GM18520 (cell line): Measurements from ENCODE around the gene PCDHGC3.
A peak's percentile ranks its signal among the peaks of the same experiment; 100 is the strongest.

Experiments
- ATAC-seq: cut with Tn5 transposase; IDR thresholded peaks from one replicate; pipeline ENCODE4 v1.9.1; 2021; ENCODE audit not compliant: unreplicated experiment

The PCDHGC3 gene

DNA sequence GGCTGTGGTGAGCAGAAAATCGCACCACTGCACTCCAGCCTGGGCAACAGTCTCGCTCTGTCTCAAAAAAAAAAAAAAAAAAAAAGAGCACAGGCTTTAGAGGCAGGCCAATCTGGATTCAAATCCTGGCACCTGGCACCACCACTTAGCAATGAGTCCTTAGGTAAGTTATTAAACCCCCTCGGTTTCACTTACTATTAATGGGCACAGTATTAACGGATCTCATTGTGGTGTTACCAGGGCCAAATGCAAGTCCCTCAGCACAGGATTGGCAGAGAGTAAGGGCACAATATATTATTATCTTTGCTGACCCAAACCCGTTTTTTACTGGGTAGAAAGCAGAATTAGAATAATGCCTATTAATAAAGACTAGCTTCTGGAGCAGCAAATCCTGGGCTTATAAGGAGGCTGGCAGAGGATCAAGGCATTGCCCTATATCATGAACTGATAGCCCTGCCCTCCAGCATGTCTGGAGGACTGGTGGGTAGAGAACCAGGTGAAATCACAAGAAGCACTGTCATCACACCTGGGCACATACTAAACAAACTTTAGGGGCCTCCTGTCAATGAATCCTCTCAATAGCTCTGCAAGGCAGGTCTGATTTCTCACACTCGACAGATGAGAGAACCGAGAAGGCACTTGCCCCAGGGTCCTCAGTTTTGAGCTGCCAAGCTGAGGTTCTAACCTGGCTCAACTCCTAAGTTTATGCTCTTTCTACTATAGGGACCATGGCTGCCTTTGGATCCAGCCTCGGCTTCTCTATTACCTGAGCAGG lies 30.8 kb downstream of the PCDHGC3 start:
- no peak for ATAC-seq

DNA sequence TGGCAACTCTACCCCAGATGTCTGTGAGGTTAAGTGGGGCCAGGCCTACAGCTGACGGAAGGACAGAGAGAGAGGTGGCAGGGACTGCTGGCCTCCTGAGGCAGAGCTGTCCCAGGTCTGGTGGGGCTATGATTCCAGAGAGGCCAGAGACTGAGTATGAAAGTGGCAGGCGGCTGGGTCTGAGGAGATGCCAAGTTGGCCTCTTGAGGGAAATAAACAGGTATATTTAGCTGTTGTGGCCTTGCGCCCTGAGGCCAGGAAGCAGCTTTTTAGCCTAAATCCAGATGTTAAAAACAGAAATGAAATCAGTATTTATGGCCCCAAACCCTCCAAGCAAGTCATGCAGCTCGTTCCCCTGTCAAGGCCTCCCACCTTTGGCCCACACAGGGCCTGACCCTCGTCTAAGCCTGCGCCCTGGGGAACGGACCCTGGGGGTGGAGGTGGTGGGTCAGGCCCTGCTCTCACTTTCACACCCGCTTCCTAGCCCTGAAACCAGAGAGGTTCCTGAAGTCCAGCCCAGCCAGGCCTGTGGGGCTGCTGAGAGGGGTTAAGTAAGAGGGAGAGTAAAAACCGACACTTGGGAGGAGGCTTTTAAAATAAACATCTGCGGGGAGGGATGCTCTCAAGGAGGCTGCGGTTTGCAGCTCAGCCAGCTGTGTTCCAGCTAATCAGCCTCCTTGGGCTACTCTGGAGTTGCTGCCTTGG lies 31.8 kb downstream of the PCDHGC3 start:
- no peak for ATAC-seq

DNA sequence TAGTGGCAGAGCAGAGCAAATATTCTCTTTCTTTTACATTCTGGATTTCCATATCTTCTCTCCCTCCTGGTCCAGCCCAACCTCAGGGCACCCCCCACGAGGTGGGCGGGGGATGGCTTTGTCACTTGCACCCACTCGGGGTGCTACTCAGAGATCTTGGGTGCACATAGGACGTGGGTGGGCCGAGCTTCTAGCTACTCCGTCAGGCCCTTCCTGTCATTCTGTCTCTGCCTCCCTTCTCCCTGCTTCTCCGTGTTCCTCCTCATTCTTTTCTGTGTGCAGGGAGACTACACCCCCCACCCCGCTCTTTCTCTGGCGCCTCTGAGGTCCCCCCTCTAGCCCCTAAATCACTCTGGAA lies 32.7 kb downstream of the PCDHGC3 start:
- no peak for ATAC-seq

DNA sequence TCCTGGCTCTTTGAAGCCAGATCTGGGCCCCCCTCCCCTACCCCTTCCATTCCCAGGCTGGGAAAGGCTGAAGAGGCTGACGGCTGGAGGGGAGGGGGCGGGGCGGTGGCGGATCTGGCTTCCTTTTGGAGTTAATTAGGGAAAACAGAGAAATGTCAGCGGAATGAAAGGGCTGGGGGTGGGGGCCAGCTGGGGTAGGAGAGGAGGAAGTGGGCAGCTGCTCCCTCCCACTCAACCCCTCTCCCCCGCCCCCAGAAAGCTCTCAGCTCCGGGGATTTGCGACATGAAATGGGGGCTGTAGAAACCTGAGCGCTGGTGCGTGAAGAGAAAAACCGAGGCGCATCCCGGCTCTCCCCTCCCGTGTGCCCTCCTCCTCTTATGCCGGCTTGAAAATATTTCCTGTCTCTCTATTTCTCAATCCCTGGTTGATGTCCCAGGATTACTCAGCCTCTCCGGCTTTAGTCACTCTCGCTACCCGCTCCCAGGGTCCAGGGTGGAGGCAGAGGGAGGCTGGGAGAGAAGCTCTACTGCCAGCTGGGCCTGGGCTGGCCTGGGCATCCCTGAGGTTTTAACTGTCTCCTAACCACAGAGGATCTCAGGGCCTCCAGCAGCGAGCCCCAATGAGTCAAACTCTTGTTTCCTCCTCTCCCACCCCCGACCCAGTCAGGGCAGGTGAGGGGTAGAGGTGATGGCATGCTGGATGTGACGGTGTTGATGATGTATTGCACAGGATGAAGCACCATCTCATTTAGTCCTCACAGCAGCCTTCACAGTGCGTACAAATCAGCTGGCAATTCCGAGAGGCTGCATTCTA lies 33.2 kb downstream of the PCDHGC3 start:
- no peak for ATAC-seq

GRCh38 chr5:141510160-141510559 lies 34.4 kb downstream of the PCDHGC3 start:
- no peak for ATAC-seq

DNA sequence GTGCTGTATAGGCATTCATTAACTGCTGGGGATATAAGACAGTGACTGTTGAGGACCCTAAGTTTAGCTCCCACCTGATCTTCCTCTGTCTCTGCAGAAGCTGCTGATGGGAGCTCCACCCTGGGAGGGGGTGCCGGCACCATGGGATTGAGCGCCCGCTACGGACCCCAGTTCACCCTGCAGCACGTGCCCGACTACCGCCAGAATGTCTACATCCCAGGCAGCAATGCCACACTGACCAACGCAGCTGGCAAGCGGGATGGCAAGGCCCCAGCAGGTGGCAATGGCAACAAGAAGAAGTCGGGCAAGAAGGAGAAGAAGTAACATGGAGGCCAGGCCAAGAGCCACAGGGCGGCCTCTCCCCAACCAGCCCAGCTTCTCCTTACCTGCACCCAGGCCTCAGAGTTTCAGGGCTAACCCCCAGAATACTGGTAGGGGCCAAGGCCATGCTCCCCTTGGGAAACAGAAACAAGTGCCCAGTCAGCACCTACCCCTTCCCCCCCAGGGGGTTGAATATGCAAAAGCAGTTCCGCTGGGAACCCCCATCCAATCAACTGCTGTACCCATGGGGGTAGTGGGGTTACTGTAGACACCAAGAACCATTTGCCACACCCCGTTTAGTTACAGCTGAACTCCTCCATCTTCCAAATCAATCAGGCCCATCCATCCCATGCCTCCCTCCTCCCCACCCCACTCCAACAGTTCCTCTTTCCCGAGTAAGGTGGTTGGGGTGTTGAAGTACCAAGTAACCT lies 35.3 kb downstream of the PCDHGC3 start:
- ATAC-seq = peak; percentile 47

GRCh38 chr5:141511771-141512325 lies 36.1 kb downstream of the PCDHGC3 start:
- ATAC-seq = no peak

DNA sequence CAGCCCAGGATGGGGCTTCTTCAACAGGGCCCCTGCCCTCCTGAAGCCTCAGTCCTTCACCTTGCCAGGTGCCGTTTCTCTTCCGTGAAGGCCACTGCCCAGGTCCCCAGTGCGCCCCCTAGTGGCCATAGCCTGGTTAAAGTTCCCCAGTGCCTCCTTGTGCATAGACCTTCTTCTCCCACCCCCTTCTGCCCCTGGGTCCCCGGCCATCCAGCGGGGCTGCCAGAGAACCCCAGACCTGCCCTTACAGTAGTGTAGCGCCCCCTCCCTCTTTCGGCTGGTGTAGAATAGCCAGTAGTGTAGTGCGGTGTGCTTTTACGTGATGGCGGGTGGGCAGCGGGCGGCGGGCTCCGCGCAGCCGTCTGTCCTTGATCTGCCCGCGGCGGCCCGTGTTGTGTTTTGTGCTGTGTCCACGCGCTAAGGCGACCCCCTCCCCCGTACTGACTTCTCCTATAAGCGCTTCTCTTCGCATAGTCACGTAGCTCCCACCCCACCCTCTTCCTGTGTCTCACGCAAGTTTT lies 36.7 kb downstream of the PCDHGC3 start:
- ATAC-seq = no peak

GRCh38 chr5:141512911-141513626 lies 37.3 kb downstream of the PCDHGC3 start:
- ATAC-seq = no peak

DNA sequence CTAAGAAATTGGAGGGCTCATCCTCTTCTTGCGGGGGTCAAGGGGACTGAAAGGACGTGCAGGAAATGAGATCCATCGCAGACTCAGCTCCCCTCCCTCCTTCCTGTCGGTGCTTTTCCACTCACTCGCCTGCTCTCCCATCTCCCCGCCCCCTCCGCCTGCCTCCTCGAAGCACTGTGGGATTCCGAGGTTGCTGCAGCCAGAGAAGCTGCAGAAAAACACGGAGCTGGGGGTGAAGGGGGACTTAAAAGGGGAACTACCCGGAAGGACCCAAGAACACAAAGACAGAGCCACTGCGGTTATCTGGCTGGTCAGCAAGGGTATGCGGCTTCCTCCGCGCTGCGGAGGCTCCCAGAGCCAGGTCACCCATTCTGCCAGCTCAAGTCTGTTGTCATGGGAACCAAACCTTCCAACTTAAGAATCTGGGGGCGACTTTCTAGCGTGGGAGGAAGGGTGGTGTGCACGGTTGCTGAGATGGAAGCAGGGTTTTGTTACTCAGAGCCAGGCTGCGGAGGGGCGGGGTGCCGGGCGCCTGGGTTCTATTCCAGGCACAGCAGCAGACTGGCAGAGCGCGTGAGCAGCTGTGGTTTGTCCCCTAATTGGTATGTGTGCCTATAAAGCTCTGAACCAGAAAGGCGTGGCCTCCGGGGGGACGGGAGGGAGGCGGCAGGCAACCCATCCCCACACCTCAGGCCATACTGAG lies 38.0 kb downstream of the PCDHGC3 start:
- peak; percentile 26 for ATAC-seq

GRCh38 chr5:141514330-141515133 lies 38.8 kb downstream of the PCDHGC3 start:
- peak; percentile 11 for ATAC-seq

DNA sequence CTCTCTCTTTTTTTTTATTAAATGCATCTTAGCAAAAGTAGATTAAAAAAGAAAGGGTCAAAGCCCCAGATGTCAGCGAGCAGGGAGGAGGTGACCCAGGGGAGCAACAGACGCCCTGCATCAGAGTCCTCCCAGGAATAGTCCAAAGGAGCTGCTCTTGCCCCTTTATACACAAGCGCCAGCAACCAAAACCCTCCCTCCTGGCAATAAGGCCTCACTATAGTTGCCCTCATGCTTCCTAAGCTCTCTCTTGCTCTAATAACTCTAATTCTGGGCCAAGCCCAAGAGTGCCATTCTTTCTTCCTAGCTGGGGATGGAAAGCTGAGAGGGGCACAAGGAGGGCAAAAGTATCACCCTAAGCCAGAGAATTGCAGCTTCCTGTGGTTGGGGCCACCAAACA lies 39.4 kb downstream of the PCDHGC3 start:
- no peak for ATAC-seq

DNA sequence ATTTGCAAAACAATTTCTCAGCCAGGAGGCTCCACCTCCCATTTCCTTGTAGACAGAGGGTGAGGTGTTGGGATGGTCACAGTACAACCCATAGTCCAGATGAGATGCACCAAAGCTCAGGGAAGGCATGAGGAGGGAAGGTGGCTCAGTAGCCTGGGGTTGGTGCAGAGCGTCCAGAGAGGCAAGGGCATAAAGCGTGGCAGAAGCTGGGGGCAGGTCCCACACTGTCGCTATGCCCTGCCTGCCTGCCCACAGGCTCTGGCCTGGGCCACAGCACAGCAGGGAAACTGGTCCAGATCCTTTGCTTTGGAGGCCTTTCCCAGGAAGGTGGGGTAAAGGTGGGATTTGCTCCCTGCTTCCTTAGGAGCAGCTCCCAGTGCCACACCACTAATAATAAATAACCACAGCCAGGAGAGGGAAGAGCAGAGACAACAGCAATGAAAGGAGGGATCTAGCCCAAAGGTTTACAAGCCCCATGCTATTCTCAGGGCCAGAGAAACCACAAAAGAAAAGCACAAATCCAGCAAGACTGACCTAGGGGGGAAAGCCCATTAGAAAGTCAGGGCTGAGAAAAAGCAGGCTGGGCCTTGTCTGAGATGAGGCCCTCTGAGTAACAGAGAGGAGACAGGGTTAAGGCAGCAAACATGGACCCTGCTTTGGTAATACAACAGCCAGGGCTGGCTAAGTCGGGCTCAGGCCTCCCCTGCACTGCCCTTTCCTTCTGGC lies 40.3 kb downstream of the PCDHGC3 start:
- no peak for ATAC-seq

- no peak for ATAC-seq
Observed at GRCh38 chr5:141516672-141517025, 40.9 kb downstream of the PCDHGC3 start.

GRCh38 chr5:141517312-141517711 lies 41.5 kb downstream of the PCDHGC3 start:
- no peak for ATAC-seq

DNA sequence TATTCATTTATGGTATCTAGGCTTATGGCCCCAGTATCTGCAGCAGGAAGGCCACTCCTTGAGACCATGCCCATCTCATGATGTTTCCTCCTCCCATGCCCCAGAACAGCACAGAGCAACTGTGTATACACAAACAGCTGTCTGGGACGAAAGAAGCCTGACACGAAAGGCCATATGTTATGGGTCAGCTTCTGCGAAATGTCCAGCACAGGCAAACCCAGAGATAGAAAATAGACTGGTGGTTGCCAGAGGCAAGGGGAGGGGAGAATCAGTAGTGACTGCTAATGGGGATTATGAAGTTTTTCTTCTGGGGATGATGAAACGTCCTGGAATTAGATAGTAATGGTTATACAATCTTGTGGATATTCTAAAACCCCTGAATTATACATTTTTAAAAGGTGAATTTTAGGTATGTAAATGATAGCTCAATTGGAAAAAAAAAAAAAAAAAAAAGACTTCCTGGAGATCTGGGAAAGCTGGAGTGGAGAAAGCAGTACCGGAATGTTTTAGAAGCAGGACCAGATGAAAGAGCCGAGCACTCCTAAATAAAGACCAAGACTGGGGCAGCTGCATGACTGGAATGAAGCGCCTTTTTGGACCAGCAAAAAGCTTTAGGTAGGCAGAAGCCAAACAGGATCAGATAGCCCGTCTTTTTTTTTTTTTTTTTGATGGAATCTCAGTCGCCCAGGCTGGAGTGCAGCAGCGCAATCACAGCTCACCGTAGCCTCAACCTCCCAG lies 42.3 kb downstream of the PCDHGC3 start:
- ATAC-seq = no peak

DNA sequence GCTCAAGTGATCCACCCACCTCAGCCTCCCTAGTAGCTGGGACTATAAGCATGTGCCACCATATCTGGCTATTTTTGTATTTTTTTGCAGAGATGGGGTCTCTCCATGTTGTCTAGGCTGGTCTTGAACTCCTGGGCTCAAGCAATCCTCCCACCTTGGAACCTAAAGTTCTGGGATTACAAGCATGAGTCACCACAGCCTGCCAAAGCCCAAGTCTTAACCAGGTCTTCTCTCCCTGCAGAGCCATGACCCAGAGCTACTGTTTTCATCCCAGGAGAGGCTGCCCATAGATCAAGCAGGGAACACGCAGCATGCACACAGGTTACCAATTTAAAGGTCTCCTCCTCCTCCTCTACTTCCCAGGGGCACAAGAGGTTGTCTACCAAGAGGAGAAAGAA lies 42.9 kb downstream of the PCDHGC3 start:
- no peak for ATAC-seq
